Stimulated activated CD4-positive, alpha-beta T cell treated with anti-CD3 and anti-CD28 coated beads, Interleukin-12 subunit alpha, Interleukin-12 subunit beta, amount 100 ng/mL, for 4 hours (primary cell): ENCODE results near the gene RSBN1L.
"Not testable (repeated sequence)": the region's sequence is repeated elsewhere in the genome, so short reads cannot be mapped to it uniquely, and the experiment has no call there.

ENCODE experiments used
- DNase-seq: peaks from one replicate; pipeline ENCODE4 v3.0.0-alpha.2; 2020

Gene RSBN1L

DNA sequence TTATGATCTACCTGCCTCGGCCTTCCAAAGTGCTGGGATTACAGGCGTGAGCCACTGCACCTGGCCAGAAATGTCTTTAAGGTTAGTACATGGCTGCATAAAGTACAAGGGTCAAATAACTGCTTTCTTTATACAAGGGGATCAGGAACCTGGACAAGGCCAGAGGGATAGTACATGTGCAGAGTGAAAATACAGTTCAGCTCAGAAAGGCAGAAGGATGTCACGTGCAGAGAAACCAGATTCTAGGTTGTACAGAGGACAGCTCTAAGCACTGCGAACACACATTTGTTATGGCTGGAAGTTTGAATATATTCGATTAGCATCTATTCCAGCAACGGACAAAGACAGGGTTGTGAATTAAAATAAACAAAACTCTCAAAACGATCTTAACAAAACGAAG is 6.0 kb upstream of the RSBN1L start:
- DNase-seq, result no peak

DNA sequence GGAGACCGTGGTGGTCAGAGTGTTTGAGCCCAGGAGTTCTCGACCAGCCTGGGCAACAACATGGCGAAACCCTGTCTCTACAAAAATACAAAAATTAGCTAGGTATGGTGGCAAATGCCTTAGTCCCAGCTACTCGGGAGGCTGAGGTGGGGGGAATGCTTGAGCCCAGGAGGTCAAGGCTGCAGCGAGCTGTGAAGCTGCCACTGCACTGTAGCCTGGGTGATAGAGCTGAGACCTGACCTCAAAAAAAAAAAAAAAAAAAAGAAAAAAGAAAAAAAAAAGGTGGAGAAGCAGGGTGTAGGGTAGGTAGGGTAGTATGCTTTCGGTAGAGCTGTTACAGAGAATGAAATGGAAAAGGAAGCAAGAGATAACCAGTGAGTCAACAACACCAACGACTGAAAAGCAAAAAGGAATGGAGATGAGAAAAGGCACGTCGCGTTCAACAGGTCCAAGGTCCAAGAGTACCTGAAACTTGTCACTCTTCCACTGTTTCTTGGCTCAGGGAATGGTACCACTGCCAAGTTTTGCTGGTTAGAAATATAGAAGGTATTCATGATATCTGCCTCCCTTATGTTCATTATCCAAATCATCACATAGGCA is 4.3 kb upstream of the RSBN1L start:
- no peak for DNase-seq

DNA sequence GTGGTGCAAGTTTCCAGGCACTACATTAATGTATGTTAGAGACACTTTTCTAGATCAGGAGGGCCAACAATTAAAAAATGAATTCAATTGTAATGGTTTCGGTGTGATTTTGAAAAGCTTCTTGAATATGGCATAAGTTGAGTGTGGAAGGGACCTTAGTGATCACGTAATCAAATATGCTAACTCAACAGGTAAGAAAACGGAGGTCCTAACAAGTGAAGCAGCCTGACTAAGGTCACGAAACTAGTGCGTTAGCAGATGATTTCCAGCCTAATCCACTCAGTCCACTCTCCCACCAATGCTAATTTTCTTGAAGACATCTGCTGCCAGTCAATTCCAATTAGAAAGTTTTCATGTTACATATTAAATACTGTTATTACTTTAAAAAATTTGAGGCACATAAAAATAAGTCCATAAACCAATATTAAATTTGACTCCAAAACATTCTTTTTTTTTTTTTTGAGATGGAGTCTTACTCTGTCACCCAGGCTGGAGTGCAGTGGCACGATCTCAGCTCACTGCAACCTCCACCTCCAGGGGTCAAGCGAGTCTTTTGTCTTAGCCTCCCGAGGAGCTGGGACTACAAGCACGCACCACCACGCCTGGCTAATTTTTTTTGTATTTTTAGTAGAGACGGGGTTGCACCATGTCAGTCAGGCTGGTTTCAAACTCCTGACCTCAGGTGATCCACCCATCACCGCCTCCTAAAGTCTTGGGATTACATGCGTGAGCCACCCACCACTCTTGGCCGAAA is 2.3 kb upstream of the RSBN1L start:
- DNase-seq, result no peak

DNA sequence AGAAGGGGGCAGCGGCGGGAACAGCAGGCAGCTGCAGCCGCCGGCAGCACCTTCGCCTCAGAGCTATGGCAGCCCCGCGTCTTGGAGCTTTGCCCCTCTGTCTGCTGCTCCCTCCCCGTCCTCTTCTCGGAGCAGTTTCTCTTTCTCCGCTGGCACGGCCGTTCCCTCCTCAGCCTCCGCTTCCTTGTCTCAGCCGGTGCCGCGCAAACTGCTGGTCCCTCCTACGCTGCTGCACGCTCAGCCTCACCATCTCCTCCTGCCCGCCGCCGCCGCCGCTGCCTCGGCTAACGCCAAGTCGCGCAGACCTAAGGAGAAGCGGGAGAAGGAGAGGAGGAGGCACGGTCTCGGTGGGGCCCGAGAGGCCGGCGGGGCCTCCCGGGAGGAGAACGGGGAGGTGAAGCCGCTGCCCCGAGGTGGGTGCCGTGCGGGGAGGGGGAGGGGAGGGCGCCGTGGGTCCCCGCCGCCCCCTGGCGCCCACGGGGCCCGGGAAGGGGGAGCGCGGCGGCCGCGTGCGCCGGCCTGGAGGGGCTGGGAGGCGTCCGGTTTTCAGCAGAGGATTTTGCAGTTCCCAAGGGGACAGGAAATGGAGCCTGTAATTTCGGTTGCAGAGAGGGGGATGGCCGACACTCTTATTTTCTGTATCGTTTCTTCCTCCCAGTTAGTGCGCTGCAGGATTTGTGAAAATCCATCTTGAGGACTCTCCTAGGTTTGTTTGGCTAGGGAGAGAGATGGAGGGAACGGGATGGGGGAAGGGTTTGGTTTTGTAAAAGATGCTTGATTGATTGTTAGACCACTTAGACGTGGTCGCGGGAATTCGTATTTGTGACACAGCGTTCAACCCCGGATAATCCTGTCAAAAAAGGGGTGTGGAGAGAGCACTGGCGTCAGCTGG is 630 bp downstream of the RSBN1L start:
- peak; percentile 64 for DNase-seq

DNA sequence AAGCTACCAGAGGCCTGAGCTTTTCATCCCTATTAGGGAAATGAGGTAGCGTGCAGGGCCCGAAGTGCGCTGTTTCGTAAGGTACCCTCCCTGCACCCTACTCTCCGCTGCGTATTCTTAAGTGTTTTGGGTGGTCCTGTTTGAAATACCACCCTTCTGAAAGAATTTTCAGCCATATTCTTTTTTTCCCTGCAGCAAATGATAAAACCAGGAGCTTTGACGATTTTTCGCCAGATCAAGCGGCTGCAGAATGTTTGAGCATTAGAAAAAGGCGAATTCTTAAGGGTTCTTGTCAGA is 1.2 kb downstream of the RSBN1L start:
- DNase-seq, result peak; percentile 6

DNA sequence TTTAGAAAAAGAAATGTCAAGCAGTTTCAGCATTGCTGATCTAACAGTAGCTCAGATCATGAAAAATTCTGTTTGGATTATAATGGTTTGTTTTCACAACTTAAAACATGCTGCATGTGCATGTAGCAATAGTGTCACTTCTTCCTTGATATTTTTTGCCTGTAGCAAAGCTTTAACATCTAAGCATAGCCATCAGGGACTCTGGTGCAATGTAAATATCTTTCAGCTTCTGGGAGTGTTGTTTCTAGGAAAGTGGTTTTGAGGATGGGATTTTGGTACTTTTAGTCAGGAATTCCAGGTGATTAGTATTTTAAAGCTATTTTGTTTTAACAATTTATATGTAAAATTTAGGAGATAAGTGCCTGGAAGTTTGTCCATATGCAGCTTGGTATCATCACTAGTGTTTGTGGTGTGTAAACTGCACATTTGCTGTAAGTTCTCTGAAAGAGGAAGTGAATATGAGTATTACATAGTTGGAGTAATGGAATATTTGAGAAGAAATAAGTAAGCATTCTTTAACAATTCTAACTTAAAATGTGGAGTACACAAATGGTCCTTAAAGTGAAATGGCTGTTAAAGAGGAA is 1.9 kb downstream of the RSBN1L start:
- DNase-seq, result no peak

DNA sequence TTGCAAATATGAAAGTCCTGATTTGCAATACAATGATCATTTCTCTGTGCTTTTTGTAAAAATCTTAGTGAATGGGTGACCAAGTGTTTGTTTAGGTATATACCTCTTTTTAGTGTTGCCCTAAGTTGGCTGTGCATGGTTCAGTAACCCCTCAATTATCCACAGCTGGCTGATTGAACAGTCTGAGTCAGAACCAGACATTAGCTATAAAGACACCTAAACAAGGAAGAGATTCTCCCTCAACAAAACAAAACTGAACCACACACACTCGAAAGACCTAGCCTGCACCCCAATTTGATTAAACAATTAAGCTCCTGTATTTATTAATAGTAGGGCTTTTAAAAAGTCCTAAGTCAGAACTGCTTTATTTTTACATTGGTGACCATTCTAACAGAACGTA is 2.8 kb downstream of the RSBN1L start:
- DNase-seq, result no peak

DNA sequence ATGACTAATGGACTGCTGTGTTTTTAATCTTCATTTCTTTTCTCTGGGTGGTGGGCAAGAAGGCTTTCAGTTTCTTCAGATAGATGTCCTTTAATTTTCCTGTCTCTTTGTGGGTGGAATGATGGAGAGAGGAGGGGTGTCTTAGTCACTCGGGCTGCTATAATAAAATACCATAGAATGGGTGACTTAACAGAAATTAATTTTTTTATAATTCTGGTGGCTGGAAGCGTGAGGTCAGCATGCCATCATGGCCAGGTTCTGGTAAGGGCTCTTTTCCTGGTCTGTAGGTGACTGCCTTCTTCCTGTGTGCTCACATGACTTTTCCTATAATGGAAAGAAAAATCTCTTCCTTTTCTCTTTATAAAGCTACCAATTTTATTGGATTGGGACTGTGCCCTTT is 6.3 kb downstream of the RSBN1L start:
- DNase-seq, result no peak

DNA sequence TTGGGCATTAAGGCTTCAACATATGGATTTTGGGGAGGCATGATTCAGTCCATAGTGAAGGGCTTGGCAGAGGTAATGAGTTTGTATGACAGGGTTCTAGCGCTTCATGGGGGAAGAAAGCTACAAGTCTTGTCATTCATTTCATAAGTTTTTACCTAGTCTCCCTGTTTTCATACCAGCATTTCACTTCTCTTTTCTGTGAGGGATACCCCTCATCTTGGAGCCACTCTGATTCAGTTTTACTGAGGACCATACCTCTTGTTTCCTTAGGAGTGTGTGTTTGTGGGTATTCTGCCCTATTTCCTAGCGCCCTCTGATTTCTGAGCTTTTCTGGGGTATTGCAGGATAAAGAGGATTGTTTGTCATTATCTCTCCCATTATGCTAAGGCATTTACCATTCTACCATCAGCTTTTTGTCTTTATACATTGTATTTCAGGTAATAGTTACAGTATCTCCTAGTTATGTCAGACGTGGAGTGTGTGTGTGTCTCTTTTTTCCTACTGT is 6.8 kb downstream of the RSBN1L start:
- DNase-seq, result no peak

DNA sequence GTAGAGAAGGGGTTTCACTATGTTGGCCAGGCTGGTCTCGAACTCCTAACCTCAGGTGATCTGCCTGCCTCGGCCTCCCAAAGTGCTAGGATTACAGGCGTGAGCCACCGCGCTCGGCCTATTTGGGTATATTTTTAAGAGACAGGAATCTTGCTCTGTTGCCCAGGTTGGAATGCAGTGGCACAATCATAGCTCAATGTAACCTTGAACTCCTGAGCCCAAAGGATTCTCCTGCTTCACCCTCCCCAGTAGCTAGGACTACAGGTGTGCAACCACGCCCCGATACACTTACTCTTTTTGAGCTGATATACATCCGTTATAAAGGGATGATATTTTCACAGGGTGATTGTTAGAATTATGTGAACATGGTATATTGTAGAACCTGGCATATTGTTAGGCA is 7.4 kb downstream of the RSBN1L start:
- not testable (repeated sequence) for DNase-seq

DNA sequence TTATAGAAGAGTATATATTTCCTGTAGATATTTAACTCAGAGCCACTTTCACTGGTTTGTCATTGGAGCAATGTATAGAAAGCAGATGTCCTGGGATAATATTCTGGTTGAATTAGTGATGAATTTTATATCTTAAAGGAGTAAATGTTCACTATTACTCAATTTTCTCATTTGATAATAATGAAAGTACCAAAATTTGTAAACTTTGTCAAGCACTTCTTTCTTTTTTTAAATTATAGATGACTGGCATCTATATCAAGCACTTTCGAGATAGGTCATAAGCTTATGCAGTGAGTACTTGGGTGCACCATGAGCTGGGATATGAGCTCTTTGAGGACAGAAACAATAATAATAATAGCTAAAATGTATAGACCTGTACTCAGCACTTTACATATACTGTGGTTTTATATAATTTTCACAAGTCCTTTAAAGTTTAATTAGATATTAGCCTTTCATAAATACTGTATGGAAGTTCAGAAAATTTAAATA is 11.3 kb downstream of the RSBN1L start:
- no peak for DNase-seq

DNA sequence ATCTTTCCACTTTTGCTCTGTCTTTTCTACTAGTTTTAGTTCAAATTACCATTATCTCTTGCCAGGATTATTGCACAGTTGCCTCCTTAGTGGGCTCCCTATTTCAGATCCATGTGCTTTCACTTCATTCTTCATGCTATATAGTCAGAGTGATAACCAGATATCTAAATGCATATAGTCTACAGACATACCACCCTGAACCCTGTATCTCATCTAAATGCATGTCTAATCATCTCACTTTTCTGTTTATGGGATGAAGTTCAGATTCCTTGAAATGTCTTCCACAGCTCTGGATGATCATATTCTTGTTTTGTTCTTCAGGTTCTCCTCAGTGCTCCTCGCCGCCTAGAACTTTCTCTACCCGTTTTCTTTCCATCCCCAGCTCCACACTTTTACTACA is 13.8 kb downstream of the RSBN1L start:
- DNase-seq, result no peak

DNA sequence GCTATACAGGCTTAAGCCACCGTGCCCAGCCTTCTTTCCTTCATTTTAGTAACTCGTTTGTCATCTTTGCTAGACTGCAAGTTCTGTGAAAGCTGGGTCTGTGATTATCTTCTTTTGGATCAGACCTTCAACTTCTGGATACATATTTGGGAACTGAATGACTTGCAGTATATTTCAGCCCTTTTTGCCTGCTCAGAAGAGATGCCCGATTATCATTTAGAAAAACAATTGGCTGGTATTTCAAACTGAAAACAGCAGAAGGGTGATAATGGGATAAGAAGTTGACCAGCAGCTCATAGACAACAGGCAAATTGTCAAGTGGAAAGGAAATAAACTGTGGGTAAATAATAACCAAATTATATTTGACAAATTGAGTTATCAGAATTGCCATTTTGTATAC is 14.6 kb downstream of the RSBN1L start:
- no peak for DNase-seq

DNA sequence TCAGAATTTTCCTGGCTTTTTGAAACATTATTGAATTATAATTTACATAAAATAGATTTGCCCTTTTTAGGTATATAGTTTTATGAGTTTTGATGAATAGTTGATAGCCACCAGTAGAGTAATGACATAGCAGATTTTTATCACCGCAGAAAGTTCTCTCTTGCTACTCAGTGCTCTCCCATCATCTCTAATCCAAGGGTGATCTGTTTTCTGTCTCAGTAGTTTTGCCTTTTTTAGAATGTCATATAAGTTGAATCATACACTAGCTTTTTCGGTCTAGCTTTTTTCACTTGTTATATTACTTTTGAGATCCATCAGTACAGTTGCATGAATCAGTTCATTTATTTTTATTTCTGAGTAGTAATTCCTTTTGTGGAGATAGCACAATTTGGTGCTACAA is 17.9 kb downstream of the RSBN1L start:
- no peak for DNase-seq

DNA sequence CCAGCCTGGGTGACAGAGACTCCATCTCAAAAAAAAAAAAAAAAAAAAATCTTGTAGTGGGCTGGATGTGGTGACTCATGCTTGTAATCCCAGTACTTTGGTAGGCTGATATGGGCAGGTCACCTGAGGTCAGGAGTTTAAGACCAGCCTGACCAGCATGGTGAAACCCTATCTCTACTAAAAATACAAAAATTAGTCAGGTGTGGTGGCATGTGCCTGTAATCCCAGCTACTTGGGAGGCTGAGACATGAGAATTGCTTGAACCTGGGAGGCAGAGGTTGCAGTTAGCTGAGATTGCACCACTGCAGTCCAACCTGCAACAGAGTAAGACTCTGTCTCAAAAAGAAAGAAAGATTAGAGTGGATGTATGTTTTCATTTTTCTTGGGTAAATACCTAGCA is 18.7 kb downstream of the RSBN1L start:
- DNase-seq, result not testable (repeated sequence)

DNA sequence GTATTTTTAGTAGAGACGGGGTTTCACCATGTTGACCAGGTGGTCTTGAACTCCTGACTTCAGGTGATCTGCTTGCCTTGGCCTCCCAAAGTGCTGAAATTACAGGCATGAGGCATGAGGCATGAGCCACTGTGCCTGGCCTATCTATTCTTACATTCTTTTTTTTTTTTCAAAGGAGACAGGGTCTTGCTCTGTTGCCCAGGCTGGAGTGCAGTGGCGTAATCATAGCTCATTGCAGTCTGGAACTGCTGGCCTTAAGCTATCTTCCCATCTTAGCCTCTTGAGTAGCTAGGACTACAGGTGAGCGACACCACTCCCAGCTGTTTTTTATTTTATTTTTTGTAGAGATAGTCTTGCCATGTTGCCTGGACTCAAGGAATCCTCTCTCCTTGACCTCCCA is 20.5 kb downstream of the RSBN1L start:
- DNase-seq, result no peak

DNA sequence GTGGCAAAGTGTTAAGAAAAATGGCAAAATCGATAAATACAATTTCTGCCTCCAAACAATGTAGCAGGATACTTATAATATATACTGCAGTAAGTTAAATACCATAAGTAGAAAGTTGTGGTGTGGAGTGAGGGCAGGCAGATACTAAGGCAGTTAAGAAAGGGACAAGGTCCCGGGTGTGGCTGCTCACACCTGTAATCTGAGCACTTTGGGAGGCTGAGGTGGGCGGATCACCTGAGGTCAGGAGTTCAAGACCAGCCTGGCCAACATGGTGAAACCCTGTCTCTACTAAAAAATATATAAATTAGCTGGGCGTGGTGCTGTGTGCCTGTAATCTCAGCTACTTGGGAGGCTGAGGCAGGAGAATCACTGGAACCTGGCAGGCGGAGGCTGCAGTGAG is 21.3 kb downstream of the RSBN1L start:
- not testable (repeated sequence) for DNase-seq

DNA sequence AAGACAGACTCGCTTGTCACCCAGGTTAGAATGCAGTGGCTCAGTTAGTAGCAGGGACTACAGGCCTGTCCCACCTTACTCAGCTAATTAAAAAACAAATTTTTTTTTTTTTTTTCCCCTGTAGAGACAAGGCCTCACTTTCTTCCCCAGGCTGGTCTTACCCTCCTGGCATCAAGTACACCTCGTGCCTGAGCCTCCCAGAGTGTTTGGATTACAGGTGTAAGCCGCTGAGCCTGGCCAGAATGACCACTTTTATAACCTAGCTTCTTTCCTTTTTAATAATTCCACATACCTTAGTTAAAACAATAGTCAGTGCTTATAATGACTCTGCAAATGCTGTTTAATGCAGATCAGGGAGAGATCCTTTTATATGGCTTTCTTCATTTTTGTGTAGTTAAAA is 31.3 kb downstream of the RSBN1L start:
- DNase-seq, result no peak

DNA sequence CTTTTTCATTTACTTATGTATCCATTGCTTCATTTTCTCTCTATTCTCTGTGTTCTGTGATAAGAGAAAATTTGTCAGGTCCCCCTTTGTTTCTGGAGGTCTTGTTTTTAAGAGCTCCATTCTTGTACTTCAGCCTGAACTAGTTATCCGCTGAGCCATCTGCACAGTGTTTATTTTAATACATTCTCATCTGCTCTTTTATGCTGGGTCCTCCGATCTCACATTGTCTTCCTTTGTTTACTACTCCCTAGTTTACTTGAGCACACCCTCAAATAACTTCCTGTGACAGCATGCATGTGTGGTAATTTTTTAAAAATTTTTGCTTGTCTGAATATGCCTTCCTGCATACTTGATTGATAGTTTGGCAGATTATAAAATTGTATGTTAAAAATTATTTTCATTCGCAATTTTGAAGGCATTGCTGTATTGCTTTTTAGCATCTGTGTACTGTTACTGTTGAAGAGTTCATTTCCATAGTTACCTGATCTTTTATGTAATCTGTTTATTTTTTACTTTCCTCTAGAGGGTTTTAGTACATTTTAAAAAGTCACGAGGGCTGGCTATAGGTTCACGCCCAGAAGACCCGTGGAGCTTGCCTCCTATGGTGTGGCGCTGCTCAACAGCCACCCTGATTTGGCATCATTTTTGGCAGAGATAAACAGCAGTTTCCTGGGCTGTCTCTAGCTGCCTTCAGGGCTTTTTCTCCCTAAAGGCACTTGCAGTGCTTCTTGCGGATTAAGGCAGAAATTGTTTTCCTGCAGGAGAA is 31.9 kb downstream of the RSBN1L start:
- no peak for DNase-seq

DNA sequence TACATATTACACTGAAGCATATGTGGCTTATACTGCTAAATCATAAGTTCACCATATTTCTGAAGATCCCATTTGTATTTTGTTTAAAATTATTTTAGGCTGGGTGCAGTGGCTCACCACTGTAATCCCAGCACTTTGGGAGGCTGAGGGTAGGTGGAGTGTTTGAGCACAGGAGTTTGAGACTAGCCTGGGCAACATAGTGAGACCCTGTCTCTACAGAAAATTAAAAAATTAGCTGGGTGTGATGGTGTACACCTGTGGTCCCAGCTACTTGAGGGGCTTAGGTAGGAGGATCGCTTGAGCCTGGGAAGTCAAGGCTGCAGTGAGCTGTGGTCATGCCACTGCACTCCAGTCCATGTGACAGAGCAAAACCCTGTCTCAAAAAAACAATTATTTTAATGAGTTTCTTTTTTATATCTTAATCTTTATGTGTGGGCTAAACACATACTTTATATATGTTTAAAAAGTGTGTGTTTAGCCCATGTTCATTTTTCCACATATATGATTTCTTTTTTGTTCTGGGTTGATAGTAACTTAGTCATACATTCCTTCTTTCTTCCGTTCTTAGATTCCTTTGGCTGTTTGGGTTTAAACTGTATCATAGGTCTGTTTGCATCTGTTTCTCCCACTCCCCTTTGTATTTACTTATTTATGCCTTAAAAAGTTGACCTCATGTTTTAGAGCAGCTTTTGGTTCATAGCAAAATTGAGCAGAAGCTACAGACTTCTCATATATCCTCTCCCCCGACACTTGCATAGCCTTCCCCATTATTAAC is 33.5 kb downstream of the RSBN1L start:
- DNase-seq, result no peak

DNA sequence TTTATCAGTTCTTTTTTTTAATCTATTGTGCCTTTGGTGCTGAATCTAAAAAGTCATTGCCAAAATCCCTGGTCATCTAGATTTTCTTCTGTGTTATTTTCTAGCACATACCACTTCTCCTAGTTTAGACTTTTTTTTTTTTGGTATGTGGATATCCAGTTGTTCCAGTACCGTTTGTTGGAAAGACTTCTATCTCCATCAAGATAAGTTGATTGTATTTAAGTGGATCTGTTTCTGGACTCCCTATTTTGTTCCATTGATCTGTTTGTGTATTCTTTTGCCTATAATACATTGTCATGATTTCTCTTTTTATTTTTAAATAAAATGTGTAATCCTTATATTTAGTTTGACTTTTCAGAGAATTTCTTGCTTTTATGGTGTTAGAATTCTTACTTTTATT is 35.5 kb downstream of the RSBN1L start:
- no peak for DNase-seq
